ENCODE measurements around the gene HES6. TPM values are rescaled to one million over a fixed set of nuclear protein-coding genes. Genes with fewer than 3 reads are reported as not detected.
A peak's percentile ranks its signal among the peaks of the same experiment; 100 is the strongest.

Gene HES6
- total RNA-seq (2013; cell fraction: nucleolus; rRNA removed): 1.2 TPM in 1 of 2 replicates, not detected in the other
- total RNA-seq (2014; rRNA removed): 1.4 and 1.5 TPM in 2 replicates
- 0.23 and 0.67 TPM in 2 replicates for total RNA-seq (2014; rRNA removed; fragmentation: Illumina TruSeq; extraction: Trizol)
- 1.7 and 1.8 TPM in 2 replicates for total RNA-seq (2021)
- 0.43 TPM for polyA plus RNA-seq (2011; ENCODE audit: low read depth)
- polyA plus RNA-seq (2011; rRNA removed): 0.33 and 0.61 TPM in 2 replicates
- 0.99 and 1.9 TPM in 2 replicates for polyA plus RNA-seq (2011; cell fraction: cytosol; rRNA removed)
- polyA plus RNA-seq (2011; cell fraction: nucleus; rRNA removed): 3.0 and 4.6 TPM in 2 replicates
- 0.62 and 0.97 TPM in 2 replicates for polyA plus RNA-seq (2012)
- 0.21 TPM in 1 of 2 replicates, not detected in the other for polyA plus RNA-seq (2014; fragmentation: Illumina TruSeq; extraction: Trizol)
- under 1 TPM; 0.11 to 0.15 TPM for polyA plus RNA-seq (2014; fragmentation: Nextera tagmentation; extraction: Ambion mirVana)
- 1.2 and 2.5 TPM in 2 replicates for polyA plus RNA-seq (2014; rRNA removed)
- 1 to 10 TPM in 1 of 2 experiments, under 1 TPM in 1; 1.00 to 1.1 TPM for polyA plus RNA-seq (2016; fragmentation: Nextera tagmentation; extraction: Ambion mirVana)
- polyA minus RNA-seq (2011; rRNA and poly(A)+ RNA removed): 0.46 TPM in 1 of 2 replicates, not detected in the other
- not detected in 2 replicates for polyA minus RNA-seq (2011; cell fraction: cytosol; rRNA and poly(A)+ RNA removed)
- polyA minus RNA-seq (2011; cell fraction: nucleus; rRNA and poly(A)+ RNA removed): 1.2 and 2.1 TPM in 2 replicates
- Bru-seq, nascent RNA: percentile 22 among the genes with signal in this experiment
- BruChase-seq, experiment 1, labeled RNA remaining after a 6-hour chase: percentile 43 among the genes with signal in this experiment
- BruChase-seq, experiment 2, labeled RNA remaining after a 2-hour chase: percentile 31 among the genes with signal in this experiment
- long read RNA-seq, experiment 1, partial matches to known transcripts: 0 of 3 reads
- long read RNA-seq, experiment 1, other reads (novel, unspliced or antisense): 0 of 3 reads
- long read RNA-seq, experiment 2: 0 reads

GRCh38 chr2:238239863-238240756 is at the start of gene HES6:
Gene HES6, minus strand, starts transcription at chr2:238240038. Its CDS starts 133 bp downstream, at chr2:238239905.
- in situ Hi-C loops (cut with MboI): no loop called here
- peak within 1 kb of the TSS; percentile 92 for H3K4me2 ChIP-seq (ENCODE audit: control insufficient read depth, insufficient read depth)
- no peaks in the 10 kb centered on the region; a peak in 1 of 4 replicates for H3K36me3 ChIP-seq (ENCODE audit: control insufficient read depth in 2 of 2, insufficient read depth in 2 of 2, low read length in 1 of 2)
- H3K4me1 ChIP-seq (ENCODE audit: control insufficient read depth, insufficient read depth, low read length): 0 out of 2 replicates have a peak, but pooled peaks cover 3% of the 10 kb centered on the region
- no peak for FAIRE-seq
- H3K9ac ChIP-seq (ENCODE audit: control insufficient read depth, insufficient read depth, low read length): no peak within 1 kb of the TSS
- SMC1A ChIA-PET (ENCODE audit: uncharacterized antibody, unreplicated experiment): interaction anchor here (1.1 kb wide), 1 partner anchor 83 kb away, joined by 3 read pairs; no protein-coding TSS in a partner anchor
- peaks cover 0 to 8% of the 10 kb centered on the region in 2 experiments; a peak in 3 of 4 replicates for H3K27me3 ChIP-seq (replicated peaks in 1 of 2; ENCODE audit: control insufficient read depth in 2 of 2, insufficient read depth in 2 of 2, low read length in 1 of 2)
- no peak for DNase-seq (ENCODE audit: low read depth, low spot score)
- 4% methylated on average over 79 of the region's 105 CpGs for WGBS (ENCODE audit: insufficient coverage, insufficient replicate concordance, low lambda C conversion rate, missing lambda C conversion rate)
- CTCF ChIA-PET: interaction anchor here (0.7 to 0.9 kb wide), 2 partner anchors 9 to 382 kb away, joined by 3 read pairs; no protein-coding TSS in a partner anchor
- no peaks in the 10 kb centered on the region for H3K9me3 ChIP-seq (replicated peaks; ENCODE audit: control insufficient read depth, insufficient read depth, low read length)
- no peak within 1 kb of the TSS for H3K27ac ChIP-seq (ENCODE audit: control insufficient read depth, insufficient read depth)
- POLR2A ChIA-PET: interaction anchor here (0.5 to 0.6 kb wide), 3 partner anchors 38 to 455 kb away, joined by 3 to 6 read pairs (median 3); no protein-coding TSS in a partner anchor
- intact Hi-C loops (cut with micrococcal nuclease; ENCODE audit: unreplicated experiment): loop anchor here (5.0 kb wide), 1 partner anchor 38 kb away; the partner anchor contains the start of gene ILKAP
- no peaks in the 10 kb centered on the region for H4K20me1 ChIP-seq (ENCODE audit: control insufficient read depth, insufficient read depth)
- RAD21 ChIA-PET (ENCODE audit: unreplicated experiment): no interaction called here
- H2AFZ ChIP-seq (ENCODE audit: control insufficient read depth, low read depth, low read length): peak within 1 kb of the TSS; percentile 65
- H3K79me2 ChIP-seq (ENCODE audit: control insufficient read depth, insufficient read depth, low read length): no peaks in the 10 kb centered on the region
- no TSS peak for BruUV-seq (replicated peaks)
- H3K4me3 ChIP-seq: peak within 1 kb of the TSS; percentile 72
- ATAC-seq: peak; percentile 94
- TF ChIP-seq HDGF (IDR thresholded peaks at IDR 0.05) (no peak), TCF3 (IDR thresholded peaks at IDR 0.05; ENCODE audit: borderline replicate concordance, insufficient read depth, low read depth, low read length) (no peak), BMI1 (IDR thresholded peaks at IDR 0.05; ENCODE audit: borderline replicate concordance) (no peak), LARP7 (IDR thresholded peaks at IDR 0.05) (peak; percentile 88), SP1 (IDR thresholded peaks at IDR 0.05; ENCODE audit: low read depth, low read length) (peak; percentile 51), BACH1 (IDR thresholded peaks at IDR 0.05; ENCODE audit: borderline replicate concordance) (0 out of 2 replicates have a peak, but pooled peaks have one; percentile 63), IKZF1 (conservative IDR thresholded peaks at IDR 0.05) (peak; percentile 89), ETV6 (conservative IDR thresholded peaks at IDR 0.05 in 1 of 2, IDR thresholded peaks at IDR 0.05 in 1 of 2; ENCODE audit: borderline replicate concordance in 1 of 2, low read depth in 1 of 2) (no peak), BCL11A (IDR thresholded peaks at IDR 0.05; ENCODE audit: low read depth, low read length) (no peak), NFYA (IDR thresholded peaks at IDR 0.05; ENCODE audit: borderline replicate concordance, low read depth, low read length) (no peak), MYC (IDR thresholded peaks at IDR 0.05; ENCODE audit: insufficient read depth, insufficient read length, insufficient replicate concordance, low read length, severe bottlenecking) (no peak), KAT2A (conservative IDR thresholded peaks at IDR 0.05; ENCODE audit: control insufficient read depth, low read depth, low read length) (no peak), USF2 (IDR thresholded peaks at IDR 0.05; ENCODE audit: borderline replicate concordance, low read depth, low read length) (no peak), FOXK2 (IDR thresholded peaks at IDR 0.05) (no peak), CREB1 (IDR thresholded peaks at IDR 0.05; ENCODE audit: low read depth) (no peak), TAF1 (IDR thresholded peaks at IDR 0.05; ENCODE audit: borderline replicate concordance, low read depth, low read length) (0 out of 2 replicates have a peak, but pooled peaks have one; percentile 26), KDM1A (IDR thresholded peaks at IDR 0.05; ENCODE audit: borderline replicate concordance) (no peak), KLF5 (IDR thresholded peaks at IDR 0.05; ENCODE audit: partially characterized antibody) (no peak)

Measured in GM12878 (cell line).